GM18870 (cell line): ENCODE data around the gene REX1BD.
"Not testable (repeated sequence)": the region's sequence is repeated elsewhere in the genome, so short reads cannot be mapped to it uniquely, and the experiment has no call there.

Experiments used
- ATAC-seq: cut with Tn5 transposase; IDR thresholded peaks from one replicate; pipeline ENCODE4 v1.9.1; 2021; ENCODE audit warnings: moderate library complexity; ENCODE audit not compliant: unreplicated experiment

REX1BD gene

GRCh38 chr19:18600692-18601397, 12.2 kb downstream of the REX1BD start:
- not testable (repeated sequence) for ATAC-seq

GRCh38 chr19:18601875-18602274, 13.3 kb downstream of the REX1BD start:
- ATAC-seq = no peak

- no peak for ATAC-seq
These were observed 14.8 kb downstream of the REX1BD start for GRCh38 chr19:18603255-18603957.

GRCh38 chr19:18603958-18604819, 15.6 kb downstream of the REX1BD start:
- ATAC-seq = no peak

- ATAC-seq = no peak
These were observed 16.2 kb downstream of the REX1BD start for GRCh38 chr19:18604820-18605159.

- ATAC-seq = no peak
These were observed 16.6 kb downstream of the REX1BD start for GRCh38 chr19:18605196-18605545.

- ATAC-seq = no peak
These were observed 17.1 kb downstream of the REX1BD start for GRCh38 chr19:18605546-18606280.

- ATAC-seq = no peak
These were observed 18.0 kb downstream of the REX1BD start, which contains the start of gene CRLF1 for GRCh38 chr19:18606281-18607225. Gene CRLF1, minus strand, starts transcription at chr19:18606799. Its CDS starts 143 bp downstream, at chr19:18606656.

- ATAC-seq = no peak
These were observed 18.9 kb downstream of the REX1BD start for GRCh38 chr19:18607226-18608101.

DNA sequence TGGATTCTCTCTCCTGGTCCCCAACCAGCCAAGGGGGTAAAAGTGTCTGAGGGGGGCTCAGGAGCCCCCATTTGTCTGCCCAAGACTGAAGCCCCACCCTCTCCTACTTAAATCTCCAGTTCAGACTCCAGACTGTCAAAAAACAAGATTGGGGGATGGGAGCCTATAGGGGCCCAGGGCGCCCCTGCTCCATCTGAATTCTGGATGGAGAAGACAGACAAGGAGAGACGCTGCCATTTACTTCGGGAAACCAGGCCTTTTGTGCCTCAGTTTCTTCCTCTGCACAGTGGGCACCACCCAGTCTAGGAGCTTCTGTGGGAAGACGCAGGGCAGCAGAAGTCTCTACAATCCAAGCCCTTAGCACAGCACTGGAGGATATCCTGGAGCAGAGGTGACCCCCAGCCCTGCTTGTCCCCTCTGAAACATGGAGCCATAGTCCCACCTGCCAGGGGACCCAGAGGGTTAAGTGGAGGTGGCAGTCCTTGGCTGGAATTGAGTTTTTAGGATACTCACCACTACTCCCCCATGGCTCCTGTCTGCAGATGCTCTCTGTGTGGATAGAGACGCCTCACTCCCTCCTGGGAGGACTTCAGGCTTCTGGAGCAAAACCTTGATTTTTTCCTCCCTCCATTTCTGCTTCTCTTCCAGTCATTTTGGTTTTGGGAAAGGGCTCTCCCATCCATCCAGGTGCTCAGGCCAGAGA, 19.7 kb downstream of the REX1BD start:
- ATAC-seq = no peak

GRCh38 chr19:18608805-18609716, 20.5 kb downstream of the REX1BD start:
- no peak for ATAC-seq

GRCh38 chr19:18609717-18610051, 21.1 kb downstream of the REX1BD start:
- ATAC-seq = no peak

DNA sequence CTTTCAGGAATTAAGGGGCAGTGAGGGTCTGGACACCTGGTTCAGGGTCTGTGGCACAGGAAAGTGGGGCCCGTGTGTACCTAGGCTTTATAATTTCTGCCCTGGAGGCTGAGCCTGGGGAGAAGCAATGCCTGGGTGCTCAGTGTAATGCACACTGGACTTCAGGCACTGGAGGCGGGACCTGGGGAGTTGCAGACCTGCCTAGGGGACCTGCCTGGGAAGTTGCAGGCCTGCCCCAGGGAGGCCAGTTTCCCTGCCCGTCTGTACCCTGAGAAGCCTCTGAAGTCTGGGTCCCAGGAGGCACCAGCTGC, 21.6 kb downstream of the REX1BD start:
- ATAC-seq = no peak

DNA sequence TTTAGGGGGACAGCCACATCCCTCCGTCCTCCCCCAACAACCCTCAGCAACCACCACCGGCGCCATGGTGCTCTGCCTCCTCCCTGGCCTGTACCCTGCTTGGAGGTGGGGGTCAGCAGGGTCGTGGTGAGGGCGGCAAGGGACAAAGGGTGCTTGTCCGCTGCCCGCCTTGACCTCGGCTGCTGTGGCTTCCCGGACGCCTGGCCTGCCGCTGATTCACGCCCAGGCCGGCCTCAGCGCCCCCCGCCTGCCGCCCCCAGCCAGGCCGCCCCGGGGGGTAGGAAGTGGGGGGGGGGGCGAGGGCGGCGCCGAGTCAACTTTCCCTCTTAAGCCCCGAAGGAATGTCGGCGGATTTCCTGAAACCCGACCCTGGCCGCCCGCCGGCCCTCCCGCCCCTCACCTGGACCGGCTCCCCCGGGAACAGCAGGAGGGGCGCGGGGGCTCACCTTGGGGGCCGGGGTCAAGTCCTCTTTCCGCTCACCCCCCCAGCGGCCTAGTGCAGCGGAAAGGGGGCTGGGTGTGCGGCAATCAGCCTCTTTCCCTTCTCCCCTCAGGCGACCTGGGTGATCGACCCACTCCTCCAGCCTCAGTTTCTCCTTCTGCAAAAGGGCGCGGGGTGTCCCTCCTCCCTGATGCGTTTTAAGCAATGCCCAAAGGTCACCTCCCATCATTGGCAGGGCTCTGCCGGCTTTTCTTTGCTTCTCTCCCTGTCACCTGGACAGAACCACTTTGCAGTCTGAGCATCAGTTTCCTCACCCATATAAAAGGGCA, 22.1 kb downstream of the REX1BD start:
- ATAC-seq = no peak

- ATAC-seq = no peak
These were observed 22.9 kb downstream of the REX1BD start for GRCh38 chr19:18611327-18612050.
